ENCODE measurements around the gene CCDC192.

DNA sequence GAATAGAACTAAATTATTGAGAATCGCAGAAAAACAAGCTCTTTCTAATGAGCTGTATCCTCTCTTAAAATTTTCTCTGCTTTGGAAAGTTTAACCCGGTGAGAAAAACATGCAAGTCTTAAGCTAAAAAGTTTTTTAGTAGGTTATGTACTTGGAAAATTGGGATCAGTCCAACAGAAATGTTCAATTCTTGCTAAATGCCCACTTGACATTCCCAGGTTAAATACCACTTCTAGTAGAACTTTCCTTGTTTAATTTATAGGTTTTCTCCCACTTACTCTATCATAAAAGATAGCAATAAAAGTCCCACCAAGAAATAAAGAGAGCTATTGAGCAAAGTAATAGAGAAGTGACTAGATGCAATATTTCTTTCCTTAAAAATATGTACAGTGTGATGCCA is 157.1 kb downstream of the CCDC192 start:
- TF ChIP-seq, protein P1, sequence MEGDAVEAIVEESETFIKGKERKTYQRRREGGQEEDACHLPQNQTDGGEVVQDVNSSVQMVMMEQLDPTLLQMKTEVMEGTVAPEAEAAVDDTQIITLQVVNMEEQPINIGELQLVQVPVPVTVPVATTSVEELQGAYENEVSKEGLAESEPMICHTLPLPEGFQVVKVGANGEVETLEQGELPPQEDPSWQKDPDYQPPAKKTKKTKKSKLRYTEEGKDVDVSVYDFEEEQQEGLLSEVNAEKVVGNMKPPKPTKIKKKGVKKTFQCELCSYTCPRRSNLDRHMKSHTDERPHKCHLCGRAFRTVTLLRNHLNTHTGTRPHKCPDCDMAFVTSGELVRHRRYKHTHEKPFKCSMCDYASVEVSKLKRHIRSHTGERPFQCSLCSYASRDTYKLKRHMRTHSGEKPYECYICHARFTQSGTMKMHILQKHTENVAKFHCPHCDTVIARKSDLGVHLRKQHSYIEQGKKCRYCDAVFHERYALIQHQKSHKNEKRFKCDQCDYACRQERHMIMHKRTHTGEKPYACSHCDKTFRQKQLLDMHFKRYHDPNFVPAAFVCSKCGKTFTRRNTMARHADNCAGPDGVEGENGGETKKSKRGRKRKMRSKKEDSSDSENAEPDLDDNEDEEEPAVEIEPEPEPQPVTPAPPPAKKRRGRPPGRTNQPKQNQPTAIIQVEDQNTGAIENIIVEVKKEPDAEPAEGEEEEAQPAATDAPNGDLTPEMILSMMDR (conservative IDR thresholded peaks at IDR 0.05; ENCODE audit: low read length): no peak
- no peak for TF ChIP-seq EZH2phosphoT487 (IDR thresholded peaks at IDR 0.05; ENCODE audit: borderline replicate concordance)

Data from Loucy (cell line).